ENCODE measurements around the gene ANKRD16. TPM values are rescaled to one million over a fixed set of nuclear protein-coding genes. Genes with fewer than 3 reads are reported as not detected.
A peak's percentile ranks its signal among the peaks of the same experiment; 100 is the strongest.

The ANKRD16 gene
- total RNA-seq, 2 experiments from 2014 or later, result 7.5 to 7.8 TPM

DNA sequence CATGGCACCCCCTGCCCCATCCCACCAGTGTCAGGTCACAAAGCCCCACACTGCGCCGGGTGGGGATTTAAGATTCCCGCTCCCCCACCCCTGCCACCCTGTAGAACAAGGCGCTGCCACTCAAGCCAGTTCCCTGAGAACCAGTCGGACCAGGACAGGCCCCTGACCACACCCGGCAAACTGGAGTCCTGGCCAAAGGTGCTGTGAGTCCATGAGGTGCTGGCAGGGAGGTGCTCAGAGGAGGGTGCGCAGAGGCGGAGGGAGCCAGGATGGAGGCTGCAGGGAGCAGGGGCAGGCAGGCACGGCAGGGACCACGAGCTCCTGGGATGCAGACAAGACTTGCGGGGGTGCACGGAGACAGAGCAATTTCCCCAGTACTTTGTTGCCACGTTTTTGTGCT is 56.7 kb downstream of the ANKRD16 start:
- Mint-ChIP-seq H3K36me3 (ENCODE audit: low read depth) (no peaks in the 10 kb centered on the region), H3K4me3 (no peak overlapping the region), H3K4me1 (ENCODE audit: low read depth) (no peaks in the 10 kb centered on the region), H3K27me3 (no peaks in the 10 kb centered on the region), H3K27ac (no peak overlapping the region), H3K9me3 (no peaks in the 10 kb centered on the region)
- TF ChIP-seq, protein P1, sequence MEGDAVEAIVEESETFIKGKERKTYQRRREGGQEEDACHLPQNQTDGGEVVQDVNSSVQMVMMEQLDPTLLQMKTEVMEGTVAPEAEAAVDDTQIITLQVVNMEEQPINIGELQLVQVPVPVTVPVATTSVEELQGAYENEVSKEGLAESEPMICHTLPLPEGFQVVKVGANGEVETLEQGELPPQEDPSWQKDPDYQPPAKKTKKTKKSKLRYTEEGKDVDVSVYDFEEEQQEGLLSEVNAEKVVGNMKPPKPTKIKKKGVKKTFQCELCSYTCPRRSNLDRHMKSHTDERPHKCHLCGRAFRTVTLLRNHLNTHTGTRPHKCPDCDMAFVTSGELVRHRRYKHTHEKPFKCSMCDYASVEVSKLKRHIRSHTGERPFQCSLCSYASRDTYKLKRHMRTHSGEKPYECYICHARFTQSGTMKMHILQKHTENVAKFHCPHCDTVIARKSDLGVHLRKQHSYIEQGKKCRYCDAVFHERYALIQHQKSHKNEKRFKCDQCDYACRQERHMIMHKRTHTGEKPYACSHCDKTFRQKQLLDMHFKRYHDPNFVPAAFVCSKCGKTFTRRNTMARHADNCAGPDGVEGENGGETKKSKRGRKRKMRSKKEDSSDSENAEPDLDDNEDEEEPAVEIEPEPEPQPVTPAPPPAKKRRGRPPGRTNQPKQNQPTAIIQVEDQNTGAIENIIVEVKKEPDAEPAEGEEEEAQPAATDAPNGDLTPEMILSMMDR (IDR thresholded peaks at IDR 0.05), result no peak
- ChIA-PET POLR2A (no interaction called here), CTCF (no interaction called here)
- intact Hi-C loops (cut with micrococcal nuclease), result no loop called here
- ATAC-seq (no peak), DNase-seq (no peak)

DNA sequence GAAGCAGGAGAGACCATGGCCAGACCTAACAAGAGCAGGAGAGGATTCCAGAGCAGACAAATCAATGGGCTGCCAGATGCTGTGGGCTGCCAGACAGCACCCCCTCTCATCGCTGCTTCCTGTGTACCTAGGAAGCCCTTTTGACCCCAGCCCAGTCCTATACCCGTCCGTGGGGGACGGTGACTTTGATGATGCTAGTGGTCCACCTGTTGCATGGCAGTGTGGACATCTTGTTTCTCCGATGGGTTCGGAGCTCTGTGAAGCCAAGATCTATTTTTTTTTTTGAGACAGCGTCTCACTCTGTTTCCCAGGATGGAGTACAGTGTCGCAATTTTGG is 58.3 kb downstream of the ANKRD16 start:
- TF ChIP-seq, protein P1 (IDR thresholded peaks at IDR 0.05), result no peak

DNA sequence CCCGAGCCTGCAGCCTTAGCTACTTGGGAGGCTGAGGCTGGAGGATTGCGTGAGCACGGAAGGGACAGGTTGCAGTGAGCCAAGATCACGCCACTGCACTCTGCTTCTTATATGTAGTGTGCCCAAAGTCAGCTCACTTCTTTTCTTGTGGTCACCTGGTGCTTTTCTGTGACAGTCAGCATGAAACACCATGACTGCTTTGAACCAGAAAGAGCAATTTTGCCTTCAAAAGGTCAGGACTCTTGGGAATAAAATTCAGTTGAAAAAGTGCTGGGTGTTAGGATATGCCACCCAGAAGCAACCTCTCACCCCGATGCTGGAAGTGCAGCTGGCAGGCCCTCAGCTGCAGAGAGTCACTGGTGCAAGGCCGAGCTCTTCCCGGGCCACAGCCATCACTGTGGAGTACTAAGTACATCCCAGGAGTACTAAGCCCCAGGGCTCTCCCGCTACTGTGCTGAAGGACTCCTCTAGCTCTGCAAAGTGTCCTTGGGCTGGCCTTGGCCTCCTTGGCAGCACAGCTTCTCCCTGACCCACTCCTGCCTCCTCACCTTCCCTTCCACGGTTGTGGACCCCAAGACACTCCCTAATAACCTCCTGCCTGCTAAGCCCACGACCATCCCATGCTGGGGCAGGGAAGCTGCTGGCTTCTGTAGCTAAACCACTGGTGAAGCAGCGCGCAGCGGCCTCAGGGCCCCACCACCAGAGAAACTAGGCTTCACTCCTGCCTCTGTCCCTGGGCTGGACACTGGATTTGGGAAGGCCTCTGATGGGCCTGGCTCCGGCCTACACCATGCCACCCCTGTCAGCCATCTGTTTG is 58.9 kb downstream of the ANKRD16 start:
- Mint-ChIP-seq H3K36me3 (ENCODE audit: low read depth) (no peaks in the 10 kb centered on the region), H3K4me3 (no peak overlapping the region), H3K4me1 (ENCODE audit: low read depth) (no peaks in the 10 kb centered on the region), H3K27me3 (no peaks in the 10 kb centered on the region), H3K9me3 (no peaks in the 10 kb centered on the region), H3K27ac (no peak overlapping the region)
- intact Hi-C loops (cut with micrococcal nuclease), result no loop called here
- ChIA-PET CTCF (interaction anchor here (1.0 to 1.1 kb wide), 2 partner anchors 9 to 13 kb away, joined by 3 read pairs; no protein-coding TSS in a partner anchor), POLR2A (interaction anchor here (0.9 to 1.1 kb wide), 3 partner anchors 10 to 26 kb away, joined by 3 to 6 read pairs (median 4); no protein-coding TSS in a partner anchor)
- TF ChIP-seq, protein P1 (IDR thresholded peaks at IDR 0.05), result no peak
- ATAC-seq, result peak; percentile 42
- DNase-seq, result no peak

More for the DNA sequence above, 58.3 kb downstream of the ANKRD16 start:
- no peak for ATAC-seq
- no peak for DNase-seq
- intact Hi-C loops (cut with micrococcal nuclease), result no loop called here
- H3K27me3 Mint-ChIP-seq, result no peaks in the 10 kb centered on the region
- H3K9me3 Mint-ChIP-seq, result no peaks in the 10 kb centered on the region
- H3K27ac Mint-ChIP-seq, result no peak overlapping the region
- CTCF ChIA-PET, result interaction anchor here (0.9 kb wide), 1 partner anchor 12 kb away, joined by 3 read pairs; no protein-coding TSS in a partner anchor
- POLR2A ChIA-PET, result interaction anchor here (0.9 to 1.1 kb wide), 2 partner anchors 16 to 25 kb away, joined by 3 to 4 read pairs; no protein-coding TSS in a partner anchor
- H3K4me3 Mint-ChIP-seq, result no peak overlapping the region
- H3K36me3 Mint-ChIP-seq (ENCODE audit: low read depth), result no peaks in the 10 kb centered on the region
- H3K4me1 Mint-ChIP-seq (ENCODE audit: low read depth), result no peaks in the 10 kb centered on the region

DNA sequence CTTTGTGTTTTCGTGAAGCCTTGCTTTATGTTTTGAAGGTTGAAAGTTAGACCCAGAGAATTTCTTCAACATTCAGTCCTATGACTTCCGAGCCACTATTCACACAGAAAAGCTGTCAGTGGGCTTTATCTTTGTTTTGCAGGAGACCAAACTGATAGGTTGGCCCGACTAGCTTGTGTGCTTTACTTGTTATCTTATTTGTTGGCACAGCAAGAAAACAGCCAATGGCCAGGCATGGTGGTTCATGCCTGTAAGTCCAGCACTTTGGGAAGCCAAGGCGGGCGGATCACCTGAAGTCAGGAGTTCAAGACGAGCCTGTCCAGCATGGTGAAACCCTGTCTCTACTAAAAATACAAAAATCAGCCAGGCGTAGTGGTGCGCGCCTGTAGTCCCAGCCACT is 60.4 kb downstream of the ANKRD16 start:
- Mint-ChIP-seq H3K4me3 (no peak overlapping the region), H3K36me3 (ENCODE audit: low read depth) (no peaks in the 10 kb centered on the region), H3K4me1 (ENCODE audit: low read depth) (no peaks in the 10 kb centered on the region), H3K27me3 (no peaks in the 10 kb centered on the region), H3K9me3 (no peaks in the 10 kb centered on the region), H3K27ac (no peak overlapping the region)
- POLR2A ChIA-PET, result interaction anchor here (1.0 to 1.2 kb wide), 2 partner anchors 12 to 15 kb away, joined by 3 to 5 read pairs; no protein-coding TSS in a partner anchor
- no peak for ATAC-seq
- DNase-seq, result no peak
- TF ChIP-seq, protein P1 (IDR thresholded peaks at IDR 0.05), result no peak
- intact Hi-C loops (cut with micrococcal nuclease), result no loop called here
- CTCF ChIA-PET, result no interaction called here

DNA sequence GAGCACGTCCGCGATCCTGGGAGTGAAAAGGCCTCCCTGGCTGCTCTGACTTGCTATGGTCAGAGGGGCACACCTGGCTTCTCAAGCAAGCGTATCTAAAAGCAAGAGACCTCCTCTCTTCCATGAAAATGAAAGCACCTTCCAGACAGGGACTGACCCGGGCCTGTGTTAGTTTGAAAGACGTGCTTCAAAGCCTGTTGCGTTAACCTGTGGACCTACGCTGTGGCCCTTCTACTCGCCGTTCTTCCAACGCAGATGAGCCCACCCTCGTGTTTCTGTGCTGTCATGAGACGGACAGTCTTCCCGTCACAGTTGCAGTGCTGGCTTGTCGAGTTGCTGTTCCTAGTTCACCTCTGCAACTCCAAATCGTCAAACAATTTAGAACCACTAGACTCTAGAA is 61.0 kb downstream of the ANKRD16 start:
- ChIA-PET POLR2A (interaction anchor here (1.2 kb wide), 1 partner anchor 15 kb away, joined by 5 read pairs; no protein-coding TSS in a partner anchor), CTCF (no interaction called here)
- no peak overlapping the region for H3K27ac Mint-ChIP-seq
- no peaks in the 10 kb centered on the region for H3K36me3 Mint-ChIP-seq (ENCODE audit: low read depth)
- DNase-seq, result no peak
- H3K27me3 Mint-ChIP-seq, result no peaks in the 10 kb centered on the region
- intact Hi-C loops (cut with micrococcal nuclease), result no loop called here
- H3K9me3 Mint-ChIP-seq, result no peaks in the 10 kb centered on the region
- H3K4me3 Mint-ChIP-seq, result no peak overlapping the region
- TF ChIP-seq, protein P1 (IDR thresholded peaks at IDR 0.05), result no peak
- H3K4me1 Mint-ChIP-seq (ENCODE audit: low read depth), result no peaks in the 10 kb centered on the region
- ATAC-seq, result no peak
